Heart left ventricle (tissue), 16 donors: ENCODE data around the gene ALOX12. TPM values are rescaled to one million over a fixed set of nuclear protein-coding genes. Genes with fewer than 3 reads are reported as not detected.

ENCODE experiments used
- ATAC-seq, 4 donors: fragments of 200-7000 bp; cut with Tn5 transposase; one replicate each; pipeline ENCODE4 v1.9.1; 2020 to 2022; ENCODE audit warnings: moderate library complexity in 4 of 4, mild to moderate bottlenecking in 3 of 4, moderate number of reproducible peaks in 1 of 4
- DNase-seq, 5 donors: peaks; one replicate each; pipeline ENCODE4 v3.0.0-alpha.2; 2020
- H3K27ac ChIP-seq, 12 donors: fragments of 200-600 bp; sonication (generic) in 4 of 12; one replicate each; pipeline versions ENCODE4 v1.5.0 to v1.8.0; 2016 to 2022; ENCODE audit warnings: mild to moderate bottlenecking in 2 of 12
- H3K27me3 ChIP-seq, 9 donors: fragments of 200-600 bp; sonication (generic) in 2 of 9; one replicate each; pipeline versions ENCODE4 v1.5.1 to v1.8.0; 2016 to 2022; ENCODE audit warnings: mild to moderate bottlenecking in 3 of 9
- H3K36me3 ChIP-seq, 9 donors: fragments of 200-600 bp; sonication (generic) in 2 of 9; one replicate each; pipeline versions ENCODE4 v1.5.0 to v1.8.0; 2018 to 2022; ENCODE audit warnings: mild to moderate bottlenecking in 2 of 9
- H3K4me1 ChIP-seq, 12 donors: fragments of 200-600 bp; sonication (generic) in 4 of 12; one replicate each; pipeline versions ENCODE4 v1.5.0 to v1.8.0; 2016 to 2022; ENCODE audit warnings: mild to moderate bottlenecking in 3 of 12
- H3K4me3 ChIP-seq, 12 donors: fragments of 200-600 bp; sonication (generic) in 4 of 12; one replicate each; pipeline versions ENCODE4 v1.5.0 to v1.8.0; 2017 to 2022; ENCODE audit warnings: mild to moderate bottlenecking in 9 of 12, moderate library complexity in 4 of 12
- H3K9me3 ChIP-seq, 12 donors: fragments of 200-600 bp; sonication (generic) in 4 of 12; one replicate each; pipeline versions ENCODE4 v1.5.0 to v1.8.0; 2016 to 2022; ENCODE audit warnings: mild to moderate bottlenecking in 1 of 12
- POLR2A ChIP-seq, 2 donors: fragments of 450-650 bp; IDR thresholded peaks; one replicate each; pipeline ENCODE4 v1.6.1; 2017; ENCODE audit warnings: antibody characterized with exemption in 2 of 2, mild to moderate bottlenecking in 2 of 2, moderate library complexity in 2 of 2
- WGBS, 4 donors: extraction: QIAGEN DNeasy Blood & Tissue Kit in 2 of 4; methylation state at CpG; one replicate each; pipeline versions ENCODE4 v1.1.5 to v1.1.7; 2013 to 2018; 5-methylcytosine and 5-hydroxymethylcytosine counted together
- intact Hi-C, 10 donors: fragments of 100-400 bp; cut with DNase I; formaldehyde crosslinking; loops; one replicate each; pipeline versions ENCODE4 v1.11.1 to v1.14.2; 2022
- polyA plus RNA-seq, 2 donors: library from polyadenylated mRNA; stranded (reverse); fragments of 200-250 nt; gene quantifications; one replicate each; pipeline ENCODE4 v1.2.3, GENCODE V29; 2013
- total RNA-seq, 9 donors: library from RNA; depleted of rRNA in 2 of 9; stranded (reverse); fragments of >200 nt in 2 of 9; fragmentation: NEBNext Ultra II Directional in 3 of 9; extraction: Animal tissue kit (Norgen Biotek cat#: 25700) in 3 of 9; gene quantifications; one replicate each; pipeline versions ENCODE4 v1.1.0 to v1.2.4, GENCODE V29; 2016 to 2023
- TF ChIP-seq, protein P1 (sequence below), 12 donors: fragments of 200-600 bp; sonication (generic) in 4 of 12; IDR thresholded peaks; one replicate each; pipeline versions ENCODE4 v1.5.0 to v1.8.0; 2018 to 2022; ENCODE audit warnings: antibody characterized with exemption in 12 of 12, mild to moderate bottlenecking in 5 of 12
- donor health status: ischemic (EF 13 %, LVEDD 7.1; RV severe dilation, severe dysfunction).
- donor health status: healthy with polysubstance abuse.
- donor health status: DM: no; HTN: yes; CAD: no.
- donor health status: DM: no; HTN: no; CAD: no.
- donor health status: ischemic (EF 25% LVEDD 6.9; RV normal size, moderate dysfunction).
- donor health status: ischemic (EF 25% LVEDD 5.7; RV mildly dilated, moderate dysfunction).
- donor health status: healthy.
- donor health status: DM: yes; HTN: yes; CAD: no.
- donor health status: ischemic (EF 35%, LVEDD 5.7; RV mildly dilated, moderate dysfunction).
- donor health status: nonischemic (EF 11% LVEDD 7.7; RV severe dilation, severe dysfunction).
- donor health status: DM: yes; HTN: yes; CAD: no.
- donor health status: PGD.
- donor health status: ischemic (EF 29% LVEDD 5.4; RV normal size, mild dysfunction).
- donor health status: nonischemic (EF 23%, LVEDD 6.1; RV moderate dilation, normal function).

The ALOX12 gene
- total and polyA plus RNA-seq, 11 donors = 0.44 TPM; not detected in 10

DNA sequence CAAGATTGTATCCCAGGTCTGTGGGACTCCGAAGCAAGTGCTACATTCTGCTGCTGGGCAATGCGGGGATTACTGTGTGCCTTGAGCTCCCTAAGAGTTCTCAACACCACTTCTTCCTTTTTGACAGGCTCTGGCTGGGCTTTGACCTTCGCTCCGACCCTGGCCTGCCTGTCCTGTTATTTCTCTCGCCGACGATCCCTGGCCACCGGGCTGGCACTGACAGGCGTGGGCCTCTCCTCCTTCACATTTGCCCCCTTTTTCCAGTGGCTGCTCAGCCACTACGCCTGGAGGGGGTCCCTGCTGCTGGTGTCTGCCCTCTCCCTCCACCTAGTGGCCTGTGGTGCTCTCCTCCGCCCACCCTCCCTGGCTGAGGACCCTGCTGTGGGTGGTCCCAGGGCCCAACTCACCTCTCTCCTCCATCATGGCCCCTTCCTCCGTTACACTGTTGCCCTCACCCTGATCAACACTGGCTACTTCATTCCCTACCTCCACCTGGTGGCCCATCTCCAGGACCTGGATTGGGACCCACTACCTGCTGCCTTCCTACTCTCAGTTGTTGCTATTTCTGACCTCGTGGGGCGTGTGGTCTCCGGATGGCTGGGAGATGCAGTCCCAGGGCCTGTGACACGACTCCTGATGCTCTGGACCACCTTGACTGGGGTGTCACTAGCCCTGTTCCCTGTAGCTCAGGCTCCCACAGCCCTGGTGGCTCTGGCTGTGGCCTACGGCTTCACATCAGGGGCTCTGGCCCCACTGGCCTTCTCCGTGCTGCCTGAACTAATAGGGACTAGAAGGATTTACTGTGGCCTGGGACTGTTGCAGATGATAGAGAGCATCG lies 42.4 kb downstream of the ALOX12 start:
- intact Hi-C loops = no loop called here
- Histone ChIP-seq H3K36me3 (no peaks in the 10 kb centered on the region), H3K27ac (no peak overlapping the region), H3K4me1 (peaks cover 0 to 38% (median 17%) of the 10 kb centered on the region in 12 donors), H3K4me3 (no peak overlapping the region), H3K27me3 (peaks cover 0 to 18% (median 13%) of the 10 kb centered on the region in 9 donors), H3K9me3 (no peaks in the 10 kb centered on the region)
- 76 to 83% (median 82%) methylated on average over 18 to 19 of the region's 19 CpGs for WGBS, 4 donors
- ATAC-seq = no peak
- no peak for DNase-seq
- TF ChIP-seq, protein P1, sequence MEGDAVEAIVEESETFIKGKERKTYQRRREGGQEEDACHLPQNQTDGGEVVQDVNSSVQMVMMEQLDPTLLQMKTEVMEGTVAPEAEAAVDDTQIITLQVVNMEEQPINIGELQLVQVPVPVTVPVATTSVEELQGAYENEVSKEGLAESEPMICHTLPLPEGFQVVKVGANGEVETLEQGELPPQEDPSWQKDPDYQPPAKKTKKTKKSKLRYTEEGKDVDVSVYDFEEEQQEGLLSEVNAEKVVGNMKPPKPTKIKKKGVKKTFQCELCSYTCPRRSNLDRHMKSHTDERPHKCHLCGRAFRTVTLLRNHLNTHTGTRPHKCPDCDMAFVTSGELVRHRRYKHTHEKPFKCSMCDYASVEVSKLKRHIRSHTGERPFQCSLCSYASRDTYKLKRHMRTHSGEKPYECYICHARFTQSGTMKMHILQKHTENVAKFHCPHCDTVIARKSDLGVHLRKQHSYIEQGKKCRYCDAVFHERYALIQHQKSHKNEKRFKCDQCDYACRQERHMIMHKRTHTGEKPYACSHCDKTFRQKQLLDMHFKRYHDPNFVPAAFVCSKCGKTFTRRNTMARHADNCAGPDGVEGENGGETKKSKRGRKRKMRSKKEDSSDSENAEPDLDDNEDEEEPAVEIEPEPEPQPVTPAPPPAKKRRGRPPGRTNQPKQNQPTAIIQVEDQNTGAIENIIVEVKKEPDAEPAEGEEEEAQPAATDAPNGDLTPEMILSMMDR (IDR thresholded peaks at IDR 0.05) = no peak

DNA sequence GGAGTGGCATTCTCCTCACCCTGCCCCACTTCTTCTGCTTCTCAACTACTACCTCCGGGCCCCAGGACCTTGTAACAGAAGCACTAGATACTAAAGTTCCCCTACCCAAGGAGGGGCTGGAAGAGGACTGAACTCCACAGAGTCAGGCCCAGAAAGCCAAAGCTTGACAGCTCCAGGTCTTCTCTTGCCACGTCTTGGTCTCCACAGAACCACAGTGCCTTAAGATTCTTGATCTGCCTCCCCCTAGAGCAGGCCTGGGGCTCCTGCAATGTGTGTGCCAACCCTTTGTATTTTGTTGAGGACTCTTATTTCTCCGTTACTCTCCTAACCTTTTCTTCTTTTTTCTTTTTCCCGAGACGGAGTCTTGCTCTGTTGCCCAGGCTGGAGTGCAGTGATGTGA lies 44.0 kb downstream of the ALOX12 start:
- H3K4me1 ChIP-seq = peaks cover 0 to 42% (median 24%) of the 10 kb centered on the region in 12 donors
- no peak overlapping the region for H3K27ac ChIP-seq
- H3K4me3 ChIP-seq = no peak overlapping the region
- DNase-seq = no peak
- no peaks in the 10 kb centered on the region for H3K9me3 ChIP-seq
- H3K27me3 ChIP-seq = peaks cover 0 to 32% (median 21%) of the 10 kb centered on the region in 9 donors
- H3K36me3 ChIP-seq = no peaks in the 10 kb centered on the region
- intact Hi-C loops = loop anchor here in 1 of 10 donors (10.0 kb wide), 1 partner anchor 255 kb away; the partner anchor contains the start of gene YBX2
- ATAC-seq = no peak
- TF ChIP-seq, protein P1 (IDR thresholded peaks at IDR 0.05) = no peak
- TF ChIP-seq POLR2A (IDR thresholded peaks at IDR 0.05) = no peak
- 91 to 97% (median 95%) methylated on average over 5 of the region's 5 CpGs for WGBS, 4 donors

DNA sequence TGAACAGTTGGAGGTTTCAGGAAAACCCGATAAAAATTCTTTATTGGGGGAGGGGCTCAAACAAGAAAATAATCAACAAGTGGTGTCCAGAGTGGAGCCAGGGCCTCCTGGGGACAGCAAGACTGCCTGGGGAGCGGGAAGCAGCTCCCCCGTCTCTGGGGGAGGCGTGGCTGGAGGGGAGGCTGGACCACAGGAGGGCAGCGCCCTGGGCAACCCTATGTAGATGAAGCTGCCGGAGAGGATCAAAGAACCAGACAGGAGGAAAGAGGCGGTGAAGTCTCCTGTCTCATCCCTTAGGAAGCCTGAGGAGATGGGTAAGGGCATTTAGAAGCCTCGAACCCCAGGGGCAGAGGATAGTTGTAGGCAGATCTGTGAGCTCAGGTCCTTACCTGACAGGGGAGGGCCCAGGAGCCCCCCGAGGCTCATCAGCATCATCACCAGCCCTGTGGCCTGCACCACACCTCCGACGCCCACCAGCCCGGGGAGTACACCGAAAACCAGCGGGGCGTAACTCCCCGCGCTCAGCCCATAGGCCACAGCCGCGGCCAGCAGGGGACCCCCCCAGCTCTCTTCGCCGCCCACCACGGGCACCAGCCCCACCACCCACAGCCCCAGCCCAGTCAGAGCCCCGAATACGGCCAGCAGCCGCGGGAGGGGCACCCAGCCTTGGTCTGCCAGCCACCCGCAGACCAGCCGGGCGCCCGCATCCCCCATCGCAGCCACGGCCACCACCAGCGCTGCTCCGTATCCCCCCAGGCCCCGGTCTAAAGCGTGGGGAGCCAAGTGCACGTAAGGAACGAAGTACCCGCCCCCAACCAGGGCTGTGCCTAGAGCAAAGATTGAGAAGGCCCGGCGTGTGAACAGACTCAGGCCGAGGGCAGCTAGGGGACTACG lies 46.0 kb downstream of the ALOX12 start:
- DNase-seq (no peak), ATAC-seq (peak in 1 of 4 donors; percentile 4)
- peaks cover 0 to 40% (median 21%) of the 10 kb centered on the region in 9 donors for H3K27me3 ChIP-seq
- H3K27ac ChIP-seq = peak overlapping the region in 6 of 12 donors; percentile 3 to 69 (median 54)
- no peak for TF ChIP-seq POLR2A (IDR thresholded peaks at IDR 0.05)
- TF ChIP-seq, protein P1 (IDR thresholded peaks at IDR 0.05) = no peak
- intact Hi-C loops = loop anchor here in 1 of 10 donors (10.0 kb wide), 1 partner anchor 253 kb away; the partner anchor contains the start of gene YBX2
- peaks cover 0 to 36% (median 25%) of the 10 kb centered on the region in 12 donors for H3K4me1 ChIP-seq
- H3K4me3 ChIP-seq = peak overlapping the region in 10 of 12 donors; percentile 9 to 62 (median 54)
- WGBS, 4 donors = 31 to 43% (median 36%) methylated on average over 24 to 43 of the region's 43 CpGs
- no peaks in the 10 kb centered on the region for H3K9me3 ChIP-seq
- no peaks in the 10 kb centered on the region for H3K36me3 ChIP-seq
